Right ventricle myocardium inferior (tissue), 1 donor: Measurements from ENCODE around the gene DYDC1. TPM values are rescaled to one million over a fixed set of nuclear protein-coding genes. Genes with fewer than 3 reads are reported as not detected.
"Not testable (repeated sequence)": the region's sequence is repeated elsewhere in the genome, so short reads cannot be mapped to it uniquely, and the experiment has no call there.

Experiments
- ATAC-seq: fragments of 200-7000 bp; cut with Tn5 transposase; one replicate; pipeline ENCODE4 v1.9.1; 2020; ENCODE audit warnings: mild to moderate bottlenecking, moderate library complexity
- DNase-seq: peaks from one replicate; pipeline ENCODE4 v3.0.0; 2021; ENCODE audit errors: missing footprints
- intact Hi-C: fragments of 100-400 bp; cut with DNase I; formaldehyde crosslinking; loops from one replicate; pipeline ENCODE4 v1.11.0; 2022
- total RNA-seq: library from RNA; stranded (reverse); fragmentation: NEBNext Ultra II Directional; extraction: Animal tissue kit (Norgen Biotek cat#: 25700); gene quantifications from one replicate; pipeline ENCODE4 v1.2.1, GENCODE V29; 2021
- donor health status: DM: no; HTN: yes; CAD: no; lungs with severe emphysema.

The DYDC1 gene
- total RNA-seq, 1 donor from 2014 or later, result not detected

DNA sequence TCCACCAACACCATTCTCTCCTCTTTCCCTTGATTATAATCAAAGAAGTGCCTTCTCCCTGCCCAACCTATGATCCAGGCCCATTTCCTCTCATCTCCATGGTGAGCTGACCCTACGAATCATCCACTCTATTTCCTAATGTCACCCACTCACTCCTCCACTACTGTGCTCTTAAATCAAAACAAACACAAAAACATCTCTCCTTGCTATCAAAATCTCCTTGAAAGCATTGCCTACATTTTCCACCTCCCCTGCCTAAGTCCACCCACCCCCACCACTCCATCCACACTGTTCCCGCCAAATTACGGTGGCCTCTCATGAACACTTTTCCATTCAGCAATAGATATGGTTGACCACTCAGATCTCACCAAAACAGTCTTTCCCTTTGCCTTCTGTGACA is 5.3 kb downstream of the DYDC1 start:
- intact Hi-C loops, result no loop called here
- ATAC-seq (no peak), DNase-seq (no peak)

DNA sequence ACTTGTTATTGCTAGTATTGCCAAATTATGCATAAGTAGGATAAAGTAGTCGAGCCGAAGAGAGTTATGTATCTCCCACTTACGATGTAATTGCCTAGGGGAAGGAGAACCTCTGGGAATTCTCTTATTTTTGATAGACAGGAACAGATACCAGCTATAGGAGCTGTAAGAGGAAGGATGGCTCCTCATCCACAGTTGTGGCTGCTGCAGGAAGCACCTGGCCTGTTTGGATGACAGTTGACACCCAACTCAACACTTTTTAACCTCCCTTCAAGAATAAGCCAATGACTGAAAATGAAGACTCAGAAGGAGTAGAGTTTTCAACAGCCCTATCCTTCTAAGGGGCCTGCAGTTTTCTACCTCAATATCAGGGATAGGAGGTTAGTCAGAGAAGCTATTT is 6.3 kb downstream of the DYDC1 start:
- DNase-seq, result no peak
- ATAC-seq, result no peak
- intact Hi-C loops, result no loop called here

DNA sequence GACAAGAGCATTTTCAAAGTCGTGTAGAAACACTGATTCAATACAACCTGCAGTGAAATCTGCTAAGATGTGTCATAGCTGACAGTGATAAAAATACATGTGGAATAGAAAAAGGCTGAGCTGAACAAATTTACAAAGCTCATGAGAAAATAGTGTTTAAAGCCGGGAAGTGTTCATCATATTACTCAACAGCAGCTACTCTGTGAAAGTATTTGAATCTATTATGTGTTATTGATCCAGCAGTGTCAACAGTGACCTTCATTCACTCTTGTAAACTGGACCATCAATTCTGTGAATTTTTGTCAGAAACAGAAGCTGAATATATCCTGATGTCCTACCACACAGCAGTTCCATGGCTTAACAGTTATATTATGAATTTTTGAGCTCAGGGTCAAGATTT is 11.6 kb downstream of the DYDC1 start:
- no peak for ATAC-seq
- no peak for DNase-seq
- intact Hi-C loops, result no loop called here

GRCh38 chr10:80344276-80344675 is 12.3 kb downstream of the DYDC1 start:
- no peak for DNase-seq
- no peak for ATAC-seq
- intact Hi-C loops, result no loop called here

- intact Hi-C loops, result no loop called here
- DNase-seq, result no peak
- ATAC-seq, result peak; percentile 26
These were observed 22.6 kb downstream of the DYDC1 start for GRCh38 chr10:80333983-80334382.

GRCh38 chr10:80324891-80325364 is 31.6 kb downstream of the DYDC1 start:
- ATAC-seq, result no peak
- no peak for DNase-seq
- intact Hi-C loops, result no loop called here

DNA sequence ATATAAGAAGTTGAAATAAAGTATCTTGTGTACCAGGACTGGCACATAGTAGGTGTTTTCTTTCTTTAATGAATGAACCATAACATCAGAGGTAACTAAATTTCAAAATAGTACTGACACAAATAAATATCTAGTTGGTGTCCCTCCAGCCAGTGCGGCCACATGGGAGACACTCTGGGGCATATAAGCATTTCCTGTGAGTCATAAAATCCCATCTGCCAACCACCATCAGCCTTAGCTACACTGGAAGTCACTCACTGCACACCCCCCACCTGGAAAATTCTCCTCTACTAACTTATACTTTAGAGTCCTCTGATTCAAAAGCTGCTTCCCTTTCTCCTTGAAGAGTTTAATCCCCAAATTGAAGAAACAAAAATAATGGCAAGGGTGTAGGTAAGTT is 32.5 kb downstream of the DYDC1 start:
- DNase-seq (no peak), ATAC-seq (no peak)
- intact Hi-C loops, result no loop called here

GRCh38 chr10:80323311-80323710 is 33.2 kb downstream of the DYDC1 start:
- DNase-seq, result no peak
- intact Hi-C loops, result no loop called here
- no peak for ATAC-seq

DNA sequence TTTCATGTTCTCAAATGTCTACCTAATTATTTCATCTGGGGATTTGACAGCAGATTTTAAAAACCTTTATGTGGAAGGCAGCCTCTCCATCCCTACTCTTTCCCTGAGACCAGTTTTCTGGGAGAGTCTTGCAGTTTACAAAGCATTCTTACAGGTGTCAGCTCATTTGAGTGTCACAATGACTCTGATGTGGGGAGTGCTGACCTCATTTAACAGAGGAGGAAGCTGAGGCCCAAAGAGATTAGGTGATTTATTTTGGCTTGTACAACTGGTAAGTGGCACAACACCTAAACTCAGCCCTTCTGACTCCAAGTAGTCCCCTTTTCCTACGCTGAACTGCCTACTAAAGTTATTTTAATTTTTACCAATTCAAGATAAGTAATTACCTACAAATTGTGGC is 33.8 kb downstream of the DYDC1 start:
- DNase-seq, result no peak
- intact Hi-C loops, result no loop called here
- no peak for ATAC-seq

- no peak for DNase-seq
- intact Hi-C loops, result no loop called here
These were observed 34.4 kb downstream of the DYDC1 start for GRCh38 chr10:80322158-80322557.

DNA sequence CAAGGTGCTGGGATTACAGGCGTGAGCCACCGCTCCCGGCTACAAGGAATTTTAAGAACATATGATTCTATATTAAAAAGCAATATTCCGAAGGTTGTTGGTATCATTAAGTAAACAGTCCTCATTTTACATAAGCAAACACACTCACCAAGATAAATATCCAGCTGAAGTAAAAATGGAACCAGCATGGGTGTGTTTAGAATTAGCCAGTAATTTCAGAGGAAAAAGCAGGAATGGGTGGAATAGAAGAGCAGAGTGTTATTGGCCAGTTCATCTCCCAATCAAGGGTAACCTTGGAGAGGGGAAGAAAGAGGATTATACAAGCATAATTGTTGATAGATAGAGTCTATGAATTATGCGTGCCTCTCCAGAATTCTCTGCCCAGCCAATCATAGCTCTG is 35.4 kb downstream of the DYDC1 start:
- intact Hi-C loops, result no loop called here
- no peak for ATAC-seq
- DNase-seq, result no peak

More at GRCh38 chr10:80322158-80322557, 34.4 kb downstream of the DYDC1 start:
- no peak for ATAC-seq

DNA sequence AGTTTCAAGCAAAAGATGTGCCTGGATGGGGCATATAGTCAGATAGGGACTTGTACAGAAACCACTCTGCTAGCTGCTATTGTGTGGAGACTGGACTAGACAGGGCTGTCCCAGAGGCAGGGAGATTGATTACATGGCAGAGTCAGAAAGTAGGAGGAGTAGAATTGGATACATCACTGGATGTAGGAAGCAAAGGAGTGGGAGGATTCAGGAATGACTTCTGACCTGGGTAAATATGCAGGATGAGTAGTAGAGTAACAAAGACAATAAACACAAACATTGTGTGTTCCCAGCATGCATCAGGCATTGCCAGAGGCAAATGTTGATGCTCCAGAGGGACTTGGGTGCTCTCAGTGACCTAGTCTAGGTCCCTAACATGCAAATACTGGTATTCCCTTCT is 36.2 kb downstream of the DYDC1 start:
- DNase-seq (no peak), ATAC-seq (no peak)
- intact Hi-C loops, result no loop called here

- intact Hi-C loops, result no loop called here
- DNase-seq, result no peak
- ATAC-seq, result no peak
These were observed 36.7 kb downstream of the DYDC1 start for GRCh38 chr10:80319725-80320290.

DNA sequence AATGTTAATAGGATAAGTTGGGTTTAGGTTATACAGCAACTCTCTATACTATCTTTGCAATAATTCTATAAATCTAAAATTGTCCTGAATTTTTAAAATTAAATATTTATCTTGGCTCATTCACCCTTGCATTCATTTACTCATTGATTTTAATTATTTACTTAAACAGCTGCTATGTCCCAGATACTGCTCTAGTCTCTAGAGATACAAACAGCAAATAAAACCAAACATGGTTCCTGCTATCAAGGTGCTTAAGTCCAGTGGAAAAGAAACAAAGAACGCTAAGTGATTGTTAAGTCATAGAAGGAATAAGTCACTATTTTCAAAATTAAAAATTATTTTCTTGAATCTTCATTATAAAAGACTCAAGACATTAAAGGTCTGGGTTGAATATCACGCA is 37.2 kb downstream of the DYDC1 start:
- ATAC-seq, result no peak
- no peak for DNase-seq
- intact Hi-C loops, result no loop called here

GRCh38 chr10:80318742-80319141 is 37.8 kb downstream of the DYDC1 start:
- ATAC-seq (no peak), DNase-seq (no peak)
- intact Hi-C loops, result no loop called here

DNA sequence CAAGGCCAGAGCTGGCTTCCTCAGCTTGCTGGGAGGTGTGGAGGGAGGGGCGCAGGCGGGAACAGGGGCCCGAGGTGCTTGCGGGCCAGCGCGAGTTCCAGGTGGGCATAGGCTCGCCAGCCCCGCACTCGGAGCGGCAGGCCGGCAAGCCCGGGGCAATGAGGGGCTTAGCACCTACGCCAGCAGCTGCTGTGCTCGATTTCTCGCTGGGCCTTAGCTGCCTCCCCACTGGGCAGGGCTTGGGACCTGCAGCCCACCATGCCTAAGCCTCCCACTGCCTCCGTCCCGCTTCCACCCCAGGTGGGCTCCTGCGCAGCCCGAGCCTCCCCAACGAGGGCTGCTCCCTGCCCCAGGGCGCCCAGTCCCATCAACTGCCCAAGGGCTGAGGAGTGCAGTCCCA is 41.2 kb downstream of the DYDC1 start:
- DNase-seq (no peak), ATAC-seq (no peak)
- intact Hi-C loops, result no loop called here

- ATAC-seq (no peak), DNase-seq (no peak)
- intact Hi-C loops, result no loop called here
These were observed 43.0 kb downstream of the DYDC1 start for GRCh38 chr10:80313523-80313922.

GRCh38 chr10:80305989-80306388 is 50.6 kb downstream of the DYDC1 start:
- intact Hi-C loops, ATAC-seq, DNase-seq: not testable (repeated sequence)

GRCh38 chr10:80296942-80297341 is 59.6 kb downstream of the DYDC1 start:
- intact Hi-C loops, result no loop called here
- no peak for DNase-seq
- ATAC-seq, result no peak

GRCh38 chr10:80292607-80293239 is 63.8 kb downstream of the DYDC1 start:
- intact Hi-C loops, result no loop called here
- DNase-seq (no peak), ATAC-seq (no peak)
